Measurements from ENCODE around the gene GPC3. TPM values are rescaled to one million over a fixed set of nuclear protein-coding genes. Genes with fewer than 3 reads are reported as not detected.

GPC3 gene
- total RNA-seq, 1 experiment from 2014 or later = 32.4 TPM

GRCh38 chrX:133543654-133544053 is 441.7 kb downstream of the GPC3 start:
- no peak for ATAC-seq
- POLR2A ChIA-PET = no interaction called here
- Mint-ChIP-seq H3K9me3 (peaks cover 20% of the 10 kb centered on the region), H3K27ac (no peak overlapping the region), H3K4me1 (peaks cover 1% of the 10 kb centered on the region; the same call in 1 of the 2 replicates), H3K27me3 (ENCODE audit: low read depth) (no peaks in the 10 kb centered on the region), H3K4me3 (no peak overlapping the region), H3K36me3 (peaks cover 12% of the 10 kb centered on the region)
- DNase-seq (ENCODE audit: low spot score) = no peak
- TF ChIP-seq TCF7 (CRISPR knock-in tag; IDR thresholded peaks at IDR 0.05; ENCODE audit: low read depth) (no peak), NFATC4 (CRISPR knock-in tag; IDR thresholded peaks at IDR 0.05) (no peak), GRHL2 (CRISPR knock-in tag; IDR thresholded peaks at IDR 0.05; ENCODE audit: insufficient replicate concordance, severe bottlenecking) (no peak), ZNF425 (CRISPR knock-in tag; conservative IDR thresholded peaks at IDR 0.05) (no peak)
- TF ChIP-seq, protein P1, sequence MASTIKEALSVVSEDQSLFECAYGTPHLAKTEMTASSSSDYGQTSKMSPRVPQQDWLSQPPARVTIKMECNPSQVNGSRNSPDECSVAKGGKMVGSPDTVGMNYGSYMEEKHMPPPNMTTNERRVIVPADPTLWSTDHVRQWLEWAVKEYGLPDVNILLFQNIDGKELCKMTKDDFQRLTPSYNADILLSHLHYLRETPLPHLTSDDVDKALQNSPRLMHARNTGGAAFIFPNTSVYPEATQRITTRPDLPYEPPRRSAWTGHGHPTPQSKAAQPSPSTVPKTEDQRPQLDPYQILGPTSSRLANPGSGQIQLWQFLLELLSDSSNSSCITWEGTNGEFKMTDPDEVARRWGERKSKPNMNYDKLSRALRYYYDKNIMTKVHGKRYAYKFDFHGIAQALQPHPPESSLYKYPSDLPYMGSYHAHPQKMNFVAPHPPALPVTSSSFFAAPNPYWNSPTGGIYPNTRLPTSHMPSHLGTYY (CRISPR knock-in tag; IDR thresholded peaks at IDR 0.05) = no peak
- CTCF ChIA-PET = no interaction called here

DNA sequence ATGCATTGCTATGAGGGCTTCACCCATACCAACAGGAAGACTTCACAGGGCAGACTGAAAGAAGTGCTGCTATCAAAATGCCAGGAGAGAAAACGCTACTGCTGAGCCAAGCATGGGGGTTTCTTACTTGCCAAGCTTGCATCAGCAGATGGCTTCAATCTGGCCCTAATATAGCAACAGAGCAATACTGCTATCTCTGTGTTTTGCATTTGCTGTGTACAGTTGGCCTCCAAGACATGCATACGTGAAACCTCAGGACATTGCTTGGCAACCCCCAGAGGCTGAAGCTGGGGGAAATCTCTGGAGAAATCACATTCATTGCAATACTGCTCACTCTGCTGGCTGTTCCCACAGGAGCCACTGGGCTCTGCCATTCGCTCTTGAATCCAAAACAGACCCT is 442.9 kb downstream of the GPC3 start:
- ATAC-seq (no peak), DNase-seq (ENCODE audit: low spot score) (no peak)
- ChIA-PET POLR2A (no interaction called here), CTCF (no interaction called here)
- Mint-ChIP-seq H3K9me3 (peaks cover 20% of the 10 kb centered on the region), H3K4me1 (peaks cover 7% of the 10 kb centered on the region), H3K27ac (no peak overlapping the region), H3K27me3 (ENCODE audit: low read depth) (no peaks in the 10 kb centered on the region), H3K4me3 (no peak overlapping the region), H3K36me3 (peaks cover 12% of the 10 kb centered on the region)
- TF ChIP-seq SMAD4 (CRISPR knock-in tag; IDR thresholded peaks at IDR 0.05) (no peak), CTCF (IDR thresholded peaks at IDR 0.05) (no peak), CREM (CRISPR knock-in tag; IDR thresholded peaks at IDR 0.05) (no peak), JUN (CRISPR knock-in tag; IDR thresholded peaks at IDR 0.05) (no peak), RORB (CRISPR knock-in tag; IDR thresholded peaks at IDR 0.05) (no peak), ZNF396 (CRISPR knock-in tag; IDR thresholded peaks at IDR 0.05; ENCODE audit: borderline replicate concordance) (no peak), ARID4B (CRISPR knock-in tag; IDR thresholded peaks at IDR 0.05; ENCODE audit: borderline replicate concordance) (no peak), TEAD4 (CRISPR knock-in tag; IDR thresholded peaks at IDR 0.05) (no peak), HMGA2 (CRISPR knock-in tag; IDR thresholded peaks at IDR 0.05) (no peak), GRHL2 (CRISPR knock-in tag; IDR thresholded peaks at IDR 0.05; ENCODE audit: insufficient replicate concordance, severe bottlenecking) (no peak), KAT7 (CRISPR knock-in tag; IDR thresholded peaks at IDR 0.05; ENCODE audit: borderline replicate concordance) (no peak)
- TF ChIP-seq, protein P2, sequence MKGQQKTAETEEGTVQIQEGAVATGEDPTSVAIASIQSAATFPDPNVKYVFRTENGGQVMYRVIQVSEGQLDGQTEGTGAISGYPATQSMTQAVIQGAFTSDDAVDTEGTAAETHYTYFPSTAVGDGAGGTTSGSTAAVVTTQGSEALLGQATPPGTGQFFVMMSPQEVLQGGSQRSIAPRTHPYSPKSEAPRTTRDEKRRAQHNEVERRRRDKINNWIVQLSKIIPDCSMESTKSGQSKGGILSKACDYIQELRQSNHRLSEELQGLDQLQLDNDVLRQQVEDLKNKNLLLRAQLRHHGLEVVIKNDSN (CRISPR knock-in tag; IDR thresholded peaks at IDR 0.05) = no peak
- TF ChIP-seq, protein P3, sequence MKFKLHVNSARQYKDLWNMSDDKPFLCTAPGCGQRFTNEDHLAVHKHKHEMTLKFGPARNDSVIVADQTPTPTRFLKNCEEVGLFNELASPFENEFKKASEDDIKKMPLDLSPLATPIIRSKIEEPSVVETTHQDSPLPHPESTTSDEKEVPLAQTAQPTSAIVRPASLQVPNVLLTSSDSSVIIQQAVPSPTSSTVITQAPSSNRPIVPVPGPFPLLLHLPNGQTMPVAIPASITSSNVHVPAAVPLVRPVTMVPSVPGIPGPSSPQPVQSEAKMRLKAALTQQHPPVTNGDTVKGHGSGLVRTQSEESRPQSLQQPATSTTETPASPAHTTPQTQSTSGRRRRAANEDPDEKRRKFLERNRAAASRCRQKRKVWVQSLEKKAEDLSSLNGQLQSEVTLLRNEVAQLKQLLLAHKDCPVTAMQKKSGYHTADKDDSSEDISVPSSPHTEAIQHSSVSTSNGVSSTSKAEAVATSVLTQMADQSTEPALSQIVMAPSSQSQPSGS (CRISPR knock-in tag; IDR thresholded peaks at IDR 0.05; ENCODE audit: borderline replicate concordance, low read depth) = no peak
- TF ChIP-seq, protein P4, sequence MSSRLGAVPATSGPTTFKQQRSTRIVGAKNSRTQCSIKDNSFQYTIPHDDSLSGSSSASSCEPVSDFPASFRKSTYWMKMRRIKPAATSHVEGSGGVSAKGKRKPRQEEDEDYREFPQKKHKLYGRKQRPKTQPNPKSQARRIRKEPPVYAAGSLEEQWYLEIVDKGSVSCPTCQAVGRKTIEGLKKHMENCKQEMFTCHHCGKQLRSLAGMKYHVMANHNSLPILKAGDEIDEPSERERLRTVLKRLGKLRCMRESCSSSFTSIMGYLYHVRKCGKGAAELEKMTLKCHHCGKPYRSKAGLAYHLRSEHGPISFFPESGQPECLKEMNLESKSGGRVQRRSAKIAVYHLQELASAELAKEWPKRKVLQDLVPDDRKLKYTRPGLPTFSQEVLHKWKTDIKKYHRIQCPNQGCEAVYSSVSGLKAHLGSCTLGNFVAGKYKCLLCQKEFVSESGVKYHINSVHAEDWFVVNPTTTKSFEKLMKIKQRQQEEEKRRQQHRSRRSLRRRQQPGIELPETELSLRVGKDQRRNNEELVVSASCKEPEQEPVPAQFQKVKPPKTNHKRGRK (CRISPR knock-in tag; IDR thresholded peaks at IDR 0.05; ENCODE audit: borderline replicate concordance) = no peak
- TF ChIP-seq, protein P5, sequence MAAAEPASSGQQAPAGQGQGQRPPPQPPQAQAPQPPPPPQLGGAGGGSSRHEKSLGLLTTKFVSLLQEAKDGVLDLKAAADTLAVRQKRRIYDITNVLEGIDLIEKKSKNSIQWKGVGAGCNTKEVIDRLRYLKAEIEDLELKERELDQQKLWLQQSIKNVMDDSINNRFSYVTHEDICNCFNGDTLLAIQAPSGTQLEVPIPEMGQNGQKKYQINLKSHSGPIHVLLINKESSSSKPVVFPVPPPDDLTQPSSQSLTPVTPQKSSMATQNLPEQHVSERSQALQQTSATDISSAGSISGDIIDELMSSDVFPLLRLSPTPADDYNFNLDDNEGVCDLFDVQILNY (CRISPR knock-in tag; IDR thresholded peaks at IDR 0.05) = no peak
